OCI-LY7 (cell line): ENCODE results near the gene CUL2. TPM values are rescaled to one million over a fixed set of nuclear protein-coding genes. Genes with fewer than 3 reads are reported as not detected.
A peak's percentile ranks its signal among the peaks of the same experiment; 100 is the strongest.

Experiments used
- BruUV-seq: library from RNA; stranded (reverse); fragments of 400-500 nt; replicated peaks from 2 replicates; lab custom pipeline; 2021; lab: Mats Ljungman, UMichigan
- CTCF ChIA-PET: fragments of 300-600 bp; sonication (Branson Sonifier 250); formaldehyde crosslinking; loops from one replicate; lab custom pipeline; 2022; ENCODE audit warnings: antibody characterized with exemption; ENCODE audit not compliant: unreplicated experiment; lab: Charles Lee
- POLR2A ChIA-PET: fragments of 300-600 bp; sonication (Branson Sonifier 250); formaldehyde crosslinking; loops from one replicate; lab custom pipeline; 2022; ENCODE audit warnings: antibody characterized with exemption; lab: Charles Lee
- DNase-seq: peaks from one replicate; pipeline ENCODE4 v3.0.0-alpha.2; 2015; ENCODE audit warnings: low spot score
- H2AFZ ChIP-seq: fragments of 200-600 bp; sonication (generic), shearing (Covaris generic); 2 replicates; pipeline ENCODE4 v1.6.1; 2014; ENCODE audit warnings: mild to moderate bottlenecking, antibody characterized with exemption, low read length, moderate library complexity
- H3K27ac ChIP-seq: fragments of 200-600 bp; sonication (generic); 2 replicates; pipeline ENCODE4 v1.5.1; 2014; ENCODE audit warnings: mixed run types, low read depth, mild to moderate bottlenecking, moderate library complexity, low read length, inconsistent platforms; ENCODE audit not compliant: poor library complexity, severe bottlenecking
- H3K36me3 ChIP-seq: fragments of 200-600 bp; sonication (generic); 2 replicates; pipeline ENCODE4 v1.6.1; 2014; ENCODE audit warnings: mild to moderate bottlenecking, antibody characterized with exemption, low read length, moderate library complexity, mixed read lengths; ENCODE audit not compliant: insufficient read depth
- H3K4me1 ChIP-seq: fragments of 200-600 bp; sonication (generic); 2 replicates; pipeline ENCODE4 v1.5.1; 2014; ENCODE audit warnings: mild to moderate bottlenecking, low read length; ENCODE audit not compliant: insufficient read depth, poor library complexity, severe bottlenecking
- H3K4me2 ChIP-seq: fragments of 200-600 bp; sonication (generic); 2 replicates; pipeline ENCODE4 v1.6.1; 2014; ENCODE audit warnings: mild to moderate bottlenecking, low read length
- H3K4me3 ChIP-seq: fragments of 200-600 bp; sonication (generic); 2 replicates; pipeline ENCODE4 v1.5.1; 2014; ENCODE audit warnings: mild to moderate bottlenecking, low read depth, low read length; ENCODE audit not compliant: poor library complexity, severe bottlenecking
- H3K79me2 ChIP-seq: fragments of 200-600 bp; sonication (generic); 2 replicates; pipeline ENCODE4 v1.6.1; 2016; ENCODE audit warnings: low read depth, mild to moderate bottlenecking, low read length, moderate library complexity, mixed read lengths; ENCODE audit not compliant: insufficient read depth
- H3K9me2 ChIP-seq: fragments of 200-600 bp; sonication (generic); 2 replicates; pipeline ENCODE4 v1.6.1; 2016; ENCODE audit warnings: mild to moderate bottlenecking, low read length, mixed read lengths; ENCODE audit not compliant: insufficient read depth
- H3K9me3 ChIP-seq: fragments of 200-600 bp; sonication (generic); 2 replicates; pipeline ENCODE4 v1.6.1; 2014; ENCODE audit warnings: mild to moderate bottlenecking, mixed run types, low read length, mixed read lengths
- H4K20me1 ChIP-seq: fragments of 200-600 bp; sonication (generic); 2 replicates; pipeline ENCODE4 v1.6.1; 2014; ENCODE audit warnings: mild to moderate bottlenecking, antibody characterized with exemption, low read length, moderate library complexity, mixed read lengths; ENCODE audit not compliant: insufficient read depth
- CTCF ChIP-seq: fragments of 200-600 bp; sonication (generic); conservative IDR thresholded peaks from 2 replicates; pipeline ENCODE4 v1.5.1; 2014; ENCODE audit warnings: mild to moderate bottlenecking, antibody characterized with exemption, low read length, moderate library complexity, mixed read lengths
- EZH2phosphoT487 ChIP-seq: fragments of 200-600 bp; sonication (generic); IDR thresholded peaks from 2 replicates; pipeline ENCODE4 v1.6.1; 2018; ENCODE audit warnings: low read depth, borderline replicate concordance, mild to moderate bottlenecking, mixed run types, antibody characterized with exemption, low read length, moderate library complexity, mixed read lengths
- intact Hi-C: fragments of 100-400 bp; cut with micrococcal nuclease; formaldehyde crosslinking; loops from one replicate; pipeline ENCODE4 v1.10.0; 2022; ENCODE audit not compliant: unreplicated experiment
- total RNA-seq, 2 experiments: library from RNA; depleted of rRNA in 1 of 2; stranded (reverse); fragments of >200 nt in 1 of 2; shearing (Covaris generic) in 1 of 2; gene quantifications; 2 replicates each; pipeline ENCODE4 v1.2.3, GENCODE V29; 2014 to 2022

CUL2 gene
- total RNA-seq, 2 experiments from 2014 or later, result 25.5 to 40.4 TPM

- H3K36me3 ChIP-seq, result peaks cover 57% of the 10 kb centered on the region
- intact Hi-C loops, result no loop called here
Observed at GRCh38 chr10:35037104-35037503, 53.0 kb downstream of the CUL2 start.

GRCh38 chr10:35035606-35036005 is 54.5 kb downstream of the CUL2 start:
- Histone ChIP-seq H3K4me3 (no peak overlapping the region), H3K4me2 (no peak overlapping the region), H2AFZ (no peak overlapping the region), H3K9me3 (no peaks in the 10 kb centered on the region), H3K36me3 (peaks cover 64% of the 10 kb centered on the region), H3K27ac (no peak overlapping the region), H3K79me2 (no peaks in the 10 kb centered on the region), H3K9me2 (no peaks in the 10 kb centered on the region), H3K4me1 (no peaks in the 10 kb centered on the region), H4K20me1 (no peaks in the 10 kb centered on the region)
- CTCF ChIA-PET, result no interaction called here
- BruUV-seq, result no TSS peak
- TF ChIP-seq EZH2phosphoT487 (no peak), CTCF (no peak)
- POLR2A ChIA-PET, result interaction anchor here (1.5 kb wide), 1 partner anchor 55 kb away, joined by 3 read pairs; no protein-coding TSS in a partner anchor
- DNase-seq, result no peak
- intact Hi-C loops, result no loop called here

More at GRCh38 chr10:35037104-35037503, 53.0 kb downstream of the CUL2 start:
- DNase-seq, result no peak
- H3K27ac ChIP-seq, result no peak overlapping the region
- no peaks in the 10 kb centered on the region for H3K9me2 ChIP-seq
- TF ChIP-seq EZH2phosphoT487 (no peak), CTCF (no peak)
- H3K9me3 ChIP-seq, result no peaks in the 10 kb centered on the region
- no peaks in the 10 kb centered on the region for H4K20me1 ChIP-seq
- H3K4me2 ChIP-seq, result no peak overlapping the region
- ChIA-PET POLR2A (no interaction called here), CTCF (no interaction called here)
- BruUV-seq, result no TSS peak
- H3K79me2 ChIP-seq, result no peaks in the 10 kb centered on the region
- no peaks in the 10 kb centered on the region for H3K4me1 ChIP-seq
- H2AFZ ChIP-seq, result no peak overlapping the region
- no peak overlapping the region for H3K4me3 ChIP-seq

GRCh38 chr10:35027567-35027966 is 62.6 kb downstream of the CUL2 start:
- no peaks in the 10 kb centered on the region for H3K4me1 ChIP-seq
- intact Hi-C loops, result no loop called here
- POLR2A ChIA-PET, result interaction anchor here (0.6 to 0.7 kb wide), 2 partner anchors 306 to 477 kb away, joined by 3 read pairs; no protein-coding TSS in a partner anchor
- no TSS peak for BruUV-seq
- no peak overlapping the region for H2AFZ ChIP-seq
- no peak for DNase-seq
- H3K79me2 ChIP-seq, result no peaks in the 10 kb centered on the region
- H4K20me1 ChIP-seq, result no peaks in the 10 kb centered on the region
- H3K36me3 ChIP-seq, result peaks cover 92% of the 10 kb centered on the region
- H3K27ac ChIP-seq, result no peak overlapping the region
- TF ChIP-seq CTCF (peak; percentile 60), EZH2phosphoT487 (no peak)
- no peak overlapping the region for H3K4me3 ChIP-seq
- no peak overlapping the region for H3K4me2 ChIP-seq
- CTCF ChIA-PET, result no interaction called here
- H3K9me2 ChIP-seq, result no peaks in the 10 kb centered on the region
- H3K9me3 ChIP-seq, result no peaks in the 10 kb centered on the region
